Non-pigmented ciliary epithelial cell (primary cell): ENCODE measurements around the gene FAM117B.

Experiments
- DNase-seq: peaks from one replicate; pipeline ENCODE4 v3.0.0-alpha.2; 2010; ENCODE audit warnings: low read depth

The FAM117B gene

DNA sequence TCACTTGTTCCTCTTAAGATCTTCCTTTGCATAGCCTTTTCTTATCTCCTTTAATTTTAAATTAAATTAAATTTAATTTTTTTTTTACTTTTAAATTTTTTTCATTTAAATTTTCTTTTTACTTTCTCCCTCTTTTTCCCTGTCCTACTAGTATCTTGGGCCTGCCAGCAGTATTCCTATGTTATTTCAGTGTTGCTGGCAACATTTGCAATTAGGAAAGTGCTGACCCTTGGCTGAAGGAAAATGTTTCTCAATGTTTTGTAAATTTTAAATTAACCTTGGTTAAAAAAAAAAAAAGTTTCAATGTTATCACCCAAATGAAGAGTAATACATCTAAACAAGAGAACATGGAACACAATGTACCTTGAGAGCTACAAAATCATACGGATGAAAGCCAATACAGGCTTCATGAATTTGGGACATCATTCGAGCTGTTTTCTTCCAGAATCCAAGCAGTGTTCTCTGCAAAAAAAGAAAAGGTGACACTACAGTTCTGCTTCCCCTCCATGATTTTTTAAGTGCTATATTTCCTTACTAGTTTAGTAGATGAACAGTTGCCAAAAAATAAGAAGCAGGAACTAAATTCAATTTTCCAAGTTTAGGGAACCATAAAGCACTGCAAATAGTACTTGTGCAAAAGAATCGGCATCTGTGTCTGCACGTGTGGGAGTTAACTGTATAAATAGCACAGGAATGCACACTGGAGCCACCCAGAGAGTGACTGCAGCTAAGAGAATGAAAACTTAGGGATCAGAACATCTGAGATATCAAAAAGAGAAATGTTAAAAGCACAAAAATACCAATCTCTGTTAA, 181.0 kb downstream of the FAM117B start:
- DNase-seq = no peak

DNA sequence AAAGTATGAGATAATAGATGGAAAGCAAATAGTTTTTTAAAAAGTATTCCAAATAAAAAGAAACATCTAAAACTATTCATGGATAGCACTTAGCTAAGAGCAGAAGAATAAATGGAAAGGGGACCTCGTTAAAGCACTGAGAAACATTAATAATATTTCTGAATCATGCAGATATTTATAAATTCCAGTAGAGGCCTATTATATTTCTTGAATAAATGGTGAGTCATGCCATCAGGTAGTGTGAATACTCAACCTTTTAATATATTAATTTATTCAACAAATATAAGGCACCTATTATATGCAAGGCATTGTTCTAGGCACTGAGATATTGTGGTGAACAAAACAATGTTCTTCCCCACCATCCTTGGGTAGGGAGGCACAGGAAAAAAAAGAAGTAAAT, 183.0 kb downstream of the FAM117B start:
- no peak for DNase-seq

DNA sequence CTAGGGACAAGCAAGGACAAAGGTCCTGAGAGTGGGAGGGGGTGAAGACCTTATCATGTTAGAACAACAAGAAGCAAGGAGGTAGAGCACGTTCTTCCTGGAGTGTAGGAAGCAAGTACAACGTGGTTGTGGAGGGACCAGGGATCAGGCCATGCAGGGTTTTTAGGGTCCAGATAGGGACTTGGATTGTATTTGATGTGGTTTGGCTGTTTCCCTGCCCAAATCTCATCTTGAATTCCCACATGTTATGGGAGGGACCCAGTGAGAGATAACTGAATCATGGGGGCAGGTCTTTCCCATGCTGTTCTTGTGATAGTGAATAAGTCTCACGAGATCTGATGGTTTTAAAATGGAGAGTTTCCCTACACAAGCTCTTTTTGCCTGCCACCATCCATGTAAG, 183.6 kb downstream of the FAM117B start:
- DNase-seq = no peak
